HPDE6-E6E7 (cell line): ENCODE results near the gene ZNF652.
"Not testable (repeated sequence)": the region's sequence is repeated elsewhere in the genome, so short reads cannot be mapped to it uniquely, and the experiment has no call there.

ENCODE experiments used
- DNase-seq: peaks from one replicate; pipeline ENCODE4 v3.0.0; 2011; ENCODE audit warnings: missing footprints; ENCODE audit errors: extremely low spot score

ZNF652 gene

DNA sequence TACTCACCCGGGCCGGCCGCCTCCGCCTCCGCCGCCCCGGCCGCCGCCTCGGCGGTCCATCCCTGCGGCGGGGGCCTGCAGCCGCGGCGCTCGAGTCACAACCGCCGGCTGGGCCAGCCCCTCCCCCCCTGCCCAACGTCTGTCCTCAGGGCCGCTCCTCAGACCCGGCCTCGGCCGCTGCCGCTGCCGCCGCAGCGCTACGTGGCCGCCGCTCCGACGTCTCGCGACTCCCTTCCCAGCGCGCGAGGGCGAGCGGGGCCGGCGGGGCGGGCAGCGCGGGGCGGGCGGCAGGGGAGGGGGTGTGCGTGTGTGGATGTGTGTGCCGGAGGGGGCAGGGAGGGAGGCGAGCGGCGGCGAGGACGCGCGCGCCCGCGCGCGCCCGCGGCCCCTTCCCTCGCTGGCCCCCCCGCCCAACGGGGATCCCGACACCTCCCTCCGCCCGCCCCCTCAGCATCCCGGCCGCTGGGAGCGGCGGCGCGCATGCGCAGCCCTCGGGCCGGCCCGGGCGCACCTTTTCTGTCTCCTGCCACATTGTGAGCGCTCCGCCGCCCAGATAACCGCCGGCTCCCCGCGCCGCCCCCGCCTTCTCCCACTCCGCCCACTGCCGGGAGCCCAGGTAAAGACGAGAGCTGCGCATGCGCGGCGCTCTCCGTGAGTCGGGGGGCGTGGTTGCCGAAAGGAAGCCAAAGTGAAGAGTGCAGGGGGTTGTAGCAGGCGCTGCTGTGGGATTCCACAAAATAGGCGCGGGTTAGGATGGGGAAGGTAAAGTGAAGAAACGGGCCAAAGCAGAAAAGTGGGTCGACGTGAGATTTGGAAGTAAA lies at the start of gene ZNF652:
Gene ZNF652 (minus strand): TSS at position 349 of the 821 bp plus-strand sequence. CDS start 44,525 bp downstream, outside the sequence.
- peak; percentile 98 for DNase-seq

DNA sequence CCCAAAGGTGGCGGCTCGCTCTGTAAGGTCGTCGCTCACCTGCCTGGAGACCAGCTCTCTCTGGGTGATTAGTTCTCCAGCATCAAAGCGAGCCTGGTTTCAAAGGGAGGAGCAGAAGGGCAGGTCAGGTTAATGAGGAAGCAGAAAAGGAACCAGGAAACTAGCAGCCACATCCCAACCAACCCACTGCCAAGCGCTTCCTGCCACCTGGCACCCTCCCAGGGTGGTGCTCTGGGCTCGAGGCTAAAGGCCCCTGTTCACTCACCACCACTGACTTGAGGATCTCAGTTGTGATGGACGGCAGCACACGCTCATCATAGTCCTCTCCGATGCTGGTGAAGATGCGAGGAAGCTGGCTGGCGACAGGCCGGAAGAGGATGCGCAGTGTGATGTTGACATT lies 47.0 kb upstream of the ZNF652 start:
- no peak for DNase-seq

DNA sequence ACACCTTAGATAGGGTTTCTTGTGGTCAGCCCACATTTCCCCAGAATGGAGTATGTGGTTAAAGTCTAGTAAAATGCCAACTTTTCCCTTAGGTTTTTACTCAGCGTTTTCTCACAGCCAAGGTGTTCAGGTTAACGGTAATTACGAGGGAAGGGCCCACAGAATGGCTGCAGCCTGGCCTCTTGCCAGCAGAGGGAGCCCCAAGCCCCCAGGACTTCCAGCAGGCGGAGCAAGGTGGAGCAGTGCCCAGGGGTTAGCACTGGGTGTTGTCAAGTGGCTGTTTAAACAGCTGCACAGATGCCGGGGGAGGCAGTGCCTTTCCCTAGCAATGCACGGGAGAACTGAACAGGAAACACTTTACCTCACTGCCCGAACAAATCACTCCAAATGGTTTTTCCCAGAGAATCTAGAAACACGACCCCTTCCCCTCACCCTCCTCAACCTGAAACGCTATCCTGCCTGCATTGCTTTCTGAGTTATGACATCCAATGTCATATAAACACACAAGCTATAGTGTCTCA lies 46.0 kb upstream of the ZNF652 start:
- DNase-seq: peak; percentile 87

DNA sequence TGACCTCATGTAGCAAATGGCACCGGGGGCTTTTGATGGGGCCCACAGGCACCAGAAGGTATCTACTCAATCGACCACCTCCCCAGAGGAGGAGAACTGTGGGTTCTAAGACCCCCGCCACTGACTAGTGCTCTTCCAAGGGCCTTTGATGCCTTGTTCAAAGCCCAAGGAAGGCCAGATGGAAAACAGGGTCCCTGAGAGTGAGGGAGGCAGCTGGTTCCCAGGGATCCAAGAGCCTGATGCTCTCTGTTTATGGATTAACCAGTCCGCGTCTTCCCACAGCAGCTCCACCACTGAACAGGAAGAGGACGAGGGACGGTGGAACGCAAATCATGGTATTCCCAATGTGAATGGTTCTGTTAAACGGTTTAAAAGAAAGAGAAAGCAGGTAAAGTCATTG lies 45.0 kb upstream of the ZNF652 start:
- no peak for DNase-seq

DNA sequence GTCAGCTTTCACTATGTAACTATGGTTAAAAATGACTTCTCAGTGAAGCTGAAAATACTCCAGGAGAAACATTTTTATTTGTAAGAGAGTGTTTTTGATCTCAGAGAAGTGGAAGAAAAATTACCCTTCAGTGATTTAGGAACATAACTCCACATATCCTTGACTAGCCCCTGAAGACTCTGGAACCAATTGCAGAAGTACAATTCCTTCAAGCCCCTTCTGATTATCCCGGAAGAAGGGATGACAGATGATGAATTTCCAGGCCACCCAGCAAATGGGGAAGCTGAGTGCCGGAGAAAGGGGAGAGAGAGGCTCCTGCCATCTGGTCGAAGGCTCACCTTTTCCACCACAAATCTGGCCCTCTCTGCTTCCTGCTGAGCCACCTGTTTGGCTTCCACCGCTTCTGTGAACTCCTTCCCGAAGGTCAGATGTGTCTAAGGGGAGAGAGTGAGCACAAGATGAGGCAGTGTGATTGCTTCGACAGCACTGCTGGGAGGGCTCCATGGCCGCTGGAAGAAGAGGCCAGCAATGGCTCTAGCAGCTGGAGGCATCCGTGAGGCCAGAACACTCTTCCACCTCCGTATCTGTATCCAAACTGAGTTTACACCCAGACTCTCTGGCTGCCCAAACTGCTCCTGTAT lies 44.5 kb upstream of the ZNF652 start:
- DNase-seq: no peak

DNA sequence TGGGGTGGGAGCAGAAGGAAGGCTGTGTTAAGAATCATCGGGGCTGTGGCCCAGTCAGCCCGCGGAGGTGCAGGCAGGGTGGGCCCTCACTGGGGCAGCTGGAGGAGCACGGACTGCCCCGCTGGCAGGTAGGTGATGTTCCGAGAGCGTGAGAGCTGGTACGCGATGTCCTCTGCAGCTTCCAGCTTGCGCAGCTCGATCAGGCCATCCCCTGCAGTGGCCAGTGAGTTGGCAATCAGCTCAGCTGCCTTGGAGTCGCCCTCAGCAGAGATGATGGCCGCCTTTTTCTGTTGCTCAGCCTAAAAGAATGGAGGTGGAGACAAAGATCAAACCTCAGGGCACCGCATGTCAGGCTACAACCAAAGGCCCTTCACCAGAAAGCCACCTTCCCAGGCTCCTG lies 42.9 kb upstream of the ZNF652 start:
- no peak for DNase-seq

DNA sequence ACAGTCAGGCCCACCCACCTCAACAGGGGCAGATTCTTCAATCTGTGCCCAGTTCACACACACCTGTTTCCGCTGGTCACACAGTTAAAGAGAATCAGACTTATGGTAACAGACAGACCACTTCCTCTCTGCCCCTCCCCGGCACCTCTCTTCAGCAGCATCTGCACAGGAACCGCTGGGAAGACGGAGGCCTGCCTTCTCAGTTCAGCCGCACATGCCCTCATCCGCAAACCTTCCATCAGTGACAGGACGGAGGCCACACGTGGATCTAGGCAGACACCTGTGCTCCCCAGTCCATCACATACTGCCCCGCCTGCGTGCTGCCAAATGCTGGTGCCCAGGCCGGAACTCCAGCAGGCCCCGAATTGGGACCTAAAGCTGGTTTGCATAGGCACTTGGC lies 42.3 kb upstream of the ZNF652 start:
- no peak for DNase-seq

DNA sequence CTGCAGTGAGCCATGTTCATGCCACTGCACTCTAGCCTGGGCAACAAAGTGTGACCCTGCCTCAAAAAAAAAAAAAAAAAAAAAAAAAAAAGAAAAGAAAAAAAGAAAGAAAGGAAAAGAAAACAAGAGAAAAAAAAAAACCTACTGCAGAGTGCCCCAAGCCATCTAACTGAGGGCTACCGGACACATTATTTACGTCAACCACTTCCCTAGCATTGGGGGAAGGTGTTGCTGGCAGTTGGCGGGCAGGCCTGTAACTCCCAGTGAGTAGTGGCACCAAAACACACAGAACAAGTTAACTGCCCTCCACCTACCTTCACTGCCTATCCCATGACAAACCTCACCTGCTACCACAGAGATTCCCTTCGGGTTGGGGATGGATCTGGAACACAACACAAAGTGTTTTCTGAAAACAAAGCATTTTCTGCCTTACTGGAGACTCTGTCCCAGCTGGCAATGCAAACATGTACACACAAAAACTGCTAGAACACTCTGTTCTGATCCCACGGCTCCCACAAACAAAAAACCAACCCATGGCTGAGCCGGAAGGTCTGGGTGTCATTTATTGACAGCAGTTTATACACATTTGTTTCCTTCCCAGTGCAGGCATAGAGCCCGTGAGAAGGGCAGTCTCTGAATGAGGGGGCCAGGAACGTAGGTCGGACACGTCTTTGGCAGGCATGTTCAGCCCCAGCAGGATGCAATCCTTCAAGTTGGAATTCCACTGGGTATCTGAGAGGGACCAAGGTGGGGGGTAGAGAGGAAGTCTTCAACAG lies 41.7 kb upstream of the ZNF652 start:
- DNase-seq: no peak

DNA sequence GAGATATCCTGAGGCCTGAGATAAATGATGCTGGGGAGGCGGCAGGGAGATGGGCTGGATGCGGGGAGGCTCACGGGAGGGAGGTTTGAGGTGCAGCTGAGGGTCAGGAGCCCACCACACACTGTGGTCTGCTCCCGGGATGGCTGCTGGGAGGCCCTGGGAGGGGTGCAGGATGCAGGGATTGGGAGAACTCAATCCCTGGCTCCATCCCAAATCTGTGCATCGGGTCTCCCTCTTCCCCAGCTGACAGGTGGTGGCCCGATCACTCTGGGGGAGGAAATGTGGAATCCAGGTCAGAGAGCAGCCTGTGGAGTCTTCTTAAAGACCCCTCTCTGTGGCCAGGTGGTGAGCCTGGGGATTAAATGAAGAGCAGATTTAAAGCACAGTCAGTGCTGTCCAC lies 40.7 kb upstream of the ZNF652 start:
- no peak for DNase-seq

DNA sequence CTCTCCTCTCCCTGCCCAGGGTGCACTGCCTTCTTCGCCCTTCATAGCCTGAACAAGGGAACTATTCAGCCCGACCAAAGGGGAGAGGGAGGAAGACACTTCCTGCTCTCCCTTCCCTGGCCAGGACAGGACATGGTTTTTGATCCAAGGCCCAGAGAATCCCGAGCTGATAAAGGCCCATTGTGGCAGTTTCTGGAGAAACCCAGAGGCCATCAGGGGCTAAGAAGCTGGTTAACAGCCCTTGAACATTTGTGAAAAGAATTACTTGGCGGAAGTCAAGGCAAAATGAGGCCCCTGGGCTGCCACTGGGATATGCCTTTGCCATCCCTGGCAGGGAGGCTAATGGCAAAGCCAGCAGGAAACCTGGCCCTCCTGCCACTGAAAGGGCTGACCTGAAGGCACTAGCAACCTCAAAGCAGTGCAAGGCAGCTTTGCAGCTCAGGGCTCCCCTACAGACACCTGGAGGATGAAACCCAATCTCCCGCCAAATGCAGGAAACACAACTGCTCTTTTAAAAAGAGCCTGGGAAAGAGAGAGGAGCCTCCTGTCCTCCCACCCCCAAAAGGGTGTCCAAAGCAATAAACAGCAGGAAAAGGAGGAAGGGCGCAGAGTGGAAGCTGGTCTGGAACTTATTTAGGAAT lies 40.0 kb upstream of the ZNF652 start:
- no peak for DNase-seq

DNA sequence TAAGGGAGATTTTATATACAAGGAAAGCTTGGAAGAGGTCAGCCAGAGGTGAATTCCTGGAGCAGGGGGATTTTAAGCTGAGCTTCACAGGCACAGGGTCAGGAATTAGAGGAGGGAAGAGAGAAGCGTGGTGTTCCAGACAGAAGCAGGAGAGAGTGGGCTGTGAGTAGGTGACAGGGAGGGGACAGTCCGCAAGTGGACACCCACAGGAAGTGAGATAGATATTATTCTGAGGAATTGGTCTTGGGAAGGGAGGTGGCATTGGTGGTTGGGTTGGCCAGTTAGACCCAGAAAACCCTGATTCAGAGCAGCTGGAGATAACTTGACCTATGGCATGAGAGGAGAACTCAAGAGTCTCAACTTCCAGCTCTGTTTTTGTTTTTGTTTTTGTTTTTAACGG lies 37.9 kb upstream of the ZNF652 start:
- DNase-seq: no peak

DNA sequence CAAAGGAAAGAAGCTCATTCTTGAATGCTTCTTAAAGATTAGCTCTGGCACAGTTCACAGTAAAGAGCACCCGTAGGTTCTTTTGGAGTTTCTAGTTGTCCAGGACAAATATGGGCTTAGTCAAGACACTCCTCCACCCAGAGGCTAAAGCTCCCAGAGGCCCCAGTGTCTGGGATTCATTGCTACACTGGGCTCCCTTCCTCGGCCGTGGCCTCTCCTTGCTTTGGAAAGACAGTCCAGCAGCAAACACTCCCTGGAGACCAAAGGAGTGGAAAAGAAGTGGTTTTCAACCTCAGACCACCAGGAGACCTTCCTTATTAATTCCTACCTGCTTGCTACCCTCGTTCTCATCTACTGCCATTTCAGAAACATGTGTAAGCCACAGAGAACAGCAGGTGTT lies 35.5 kb upstream of the ZNF652 start:
- no peak for DNase-seq

DNA sequence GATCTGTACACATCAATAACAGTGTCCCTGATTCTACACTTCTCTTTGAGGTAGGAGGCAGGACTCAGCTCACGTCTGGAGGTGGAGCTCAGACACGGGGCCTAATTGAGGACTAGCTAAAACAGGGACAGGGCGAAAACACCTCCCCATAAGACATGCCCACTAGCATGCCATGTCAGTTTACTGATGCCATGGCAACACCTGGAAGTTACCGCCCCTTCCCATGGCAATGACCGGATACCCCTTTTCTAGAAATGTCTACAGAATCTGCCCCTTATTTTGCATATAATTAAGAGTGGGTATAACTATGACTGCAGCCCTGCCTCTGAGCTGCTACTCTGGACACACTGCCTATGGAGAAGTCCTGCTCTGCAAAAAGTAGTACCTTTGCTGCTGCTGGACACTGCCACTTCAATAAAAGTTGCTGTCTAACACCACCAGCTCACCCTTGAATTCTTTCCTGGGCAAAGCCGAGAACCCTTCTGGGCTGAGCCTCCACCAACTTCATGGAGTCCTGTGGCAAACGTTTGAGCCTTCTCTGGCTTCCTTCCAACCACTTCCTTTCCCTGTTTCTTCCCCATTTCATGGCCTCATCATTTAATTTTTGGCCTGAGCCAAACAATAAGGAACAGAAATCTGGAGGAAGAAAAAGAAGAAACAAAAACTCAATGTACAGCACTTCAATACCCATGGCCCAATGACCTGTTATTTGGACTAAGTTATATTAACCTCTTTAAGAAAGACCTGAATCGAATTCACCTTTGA lies 31.6 kb upstream of the ZNF652 start:
- DNase-seq: no peak

DNA sequence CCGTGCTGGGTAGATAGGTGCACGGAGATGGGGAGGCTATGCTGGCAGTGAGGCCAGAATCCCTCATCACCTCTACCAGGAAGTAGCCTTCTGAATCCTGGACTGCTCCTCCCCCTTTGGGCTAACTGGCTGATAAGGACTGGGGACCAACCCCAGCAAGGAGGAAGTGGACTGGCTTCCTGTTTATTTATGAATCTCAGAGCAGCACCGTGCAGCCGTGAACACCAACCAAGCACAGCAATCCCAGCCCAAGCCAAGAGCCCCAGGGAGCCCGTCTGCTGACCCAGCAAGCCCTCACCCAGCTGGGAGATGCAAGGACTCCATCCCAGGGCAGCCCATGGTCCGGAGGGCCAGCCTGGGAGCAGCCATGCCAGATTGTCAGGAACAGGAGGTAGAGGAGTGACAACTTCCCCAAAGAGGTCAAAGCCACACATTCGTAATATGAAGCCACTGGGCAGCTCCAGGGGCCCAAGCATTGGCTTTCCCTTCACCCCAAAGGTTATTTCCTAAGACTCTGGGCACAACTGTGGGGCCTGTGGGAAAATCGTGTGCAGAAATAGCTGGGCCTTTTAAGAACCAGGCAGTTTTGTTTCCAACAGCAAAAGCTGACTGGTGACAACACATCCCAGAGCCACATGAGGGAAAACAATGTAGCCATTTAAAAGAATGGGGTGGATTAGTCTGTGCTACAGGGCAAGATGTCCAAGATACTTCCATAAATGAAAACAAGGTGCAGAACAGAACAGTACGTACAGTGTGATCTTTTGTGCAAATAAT lies 28.7 kb upstream of the ZNF652 start:
- DNase-seq: no peak

DNA sequence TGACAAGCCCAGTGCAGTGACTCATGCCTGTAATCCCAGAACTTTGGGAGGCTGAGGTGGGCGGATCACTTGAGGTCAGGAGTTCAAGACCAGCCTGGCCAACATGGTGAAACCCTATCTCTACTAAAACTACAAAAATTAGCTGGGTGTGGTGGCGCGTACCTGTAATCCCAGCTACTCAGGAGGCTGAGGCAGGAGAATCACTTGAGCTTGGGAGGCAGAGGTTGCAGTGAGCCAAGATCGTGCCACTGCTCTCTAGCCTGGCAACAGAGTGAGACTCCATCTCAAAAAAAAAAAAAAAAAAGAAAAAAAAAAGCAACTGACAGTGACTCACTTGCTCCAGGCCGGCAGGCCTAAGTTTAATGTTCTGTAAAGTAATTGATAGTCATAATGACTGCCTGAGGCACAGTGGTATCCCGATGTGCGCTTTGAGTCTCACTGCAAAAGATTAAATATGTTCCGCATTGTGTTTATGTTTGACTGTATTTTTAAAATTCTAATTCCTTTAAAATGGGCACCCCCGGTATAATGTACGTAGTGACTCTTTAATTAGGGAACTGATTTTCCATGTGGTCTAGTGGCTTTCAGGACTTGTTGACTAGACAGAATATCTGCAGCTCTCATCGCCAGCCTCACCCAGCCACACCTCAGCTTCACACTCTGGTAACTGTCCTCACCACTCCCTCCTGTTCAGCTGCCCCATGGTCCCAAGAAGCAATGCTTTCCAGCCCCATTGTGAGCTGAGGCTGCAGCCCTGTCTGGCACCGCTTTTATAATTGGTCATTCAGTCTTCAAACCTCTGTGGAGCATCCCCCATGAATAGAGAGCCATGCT lies 27.7 kb upstream of the ZNF652 start:
- DNase-seq: not testable (repeated sequence)

DNA sequence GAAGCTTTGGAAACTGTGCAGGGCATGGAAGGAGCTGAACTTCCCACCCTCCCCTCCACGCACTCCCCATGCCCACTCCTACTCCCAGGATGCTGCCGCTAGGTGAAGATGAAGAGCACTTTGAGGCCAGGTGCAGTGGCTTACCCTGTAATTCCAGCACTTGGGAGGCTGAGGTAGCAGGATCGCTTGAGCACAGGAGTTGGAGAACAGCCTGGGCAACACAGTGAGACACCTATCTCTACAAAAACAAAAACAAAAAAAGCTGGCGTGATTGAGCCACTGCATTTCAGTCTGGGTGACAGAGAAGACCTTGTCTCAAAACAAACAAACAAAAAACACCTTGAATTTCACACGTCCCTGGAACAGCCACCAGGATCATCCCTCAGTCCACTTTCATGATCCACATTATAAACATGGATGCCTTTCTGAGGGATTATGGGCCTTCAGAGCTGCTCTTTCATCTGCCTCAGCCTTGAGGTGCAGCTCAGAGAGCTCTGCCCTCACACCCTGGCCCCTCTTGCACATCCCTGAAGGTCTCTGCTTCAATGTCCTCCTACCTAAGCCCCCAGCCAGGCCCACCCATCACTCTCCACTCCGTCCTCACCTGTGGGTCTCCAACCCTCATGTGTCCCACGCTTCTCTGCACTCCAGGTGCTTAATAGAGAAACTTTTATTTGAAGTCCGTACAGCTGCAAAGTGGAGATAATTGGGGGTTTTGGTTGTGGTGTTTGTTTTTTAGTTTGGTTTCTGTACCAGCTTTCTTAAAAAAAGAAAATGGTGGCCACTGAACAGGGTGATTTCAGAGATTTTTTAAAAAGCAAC lies 26.9 kb upstream of the ZNF652 start:
- DNase-seq: no peak

DNA sequence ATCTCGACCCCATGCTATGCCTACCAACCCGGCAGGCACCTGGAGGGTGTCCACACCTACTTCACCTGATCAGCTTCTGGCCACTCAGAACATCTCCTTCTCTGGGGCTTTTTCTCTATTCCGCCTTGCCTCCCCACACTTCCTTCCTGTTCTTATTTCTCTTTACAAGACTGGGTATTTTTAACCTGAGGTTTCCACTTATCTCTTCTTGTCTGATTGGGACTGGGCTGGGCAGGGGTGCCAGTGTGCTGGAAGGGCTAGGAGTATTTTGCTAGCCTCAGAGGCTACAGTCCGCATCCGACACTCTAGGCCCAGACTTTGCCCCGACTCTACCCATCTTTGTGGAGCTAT lies 26.2 kb upstream of the ZNF652 start:
- no peak for DNase-seq

DNA sequence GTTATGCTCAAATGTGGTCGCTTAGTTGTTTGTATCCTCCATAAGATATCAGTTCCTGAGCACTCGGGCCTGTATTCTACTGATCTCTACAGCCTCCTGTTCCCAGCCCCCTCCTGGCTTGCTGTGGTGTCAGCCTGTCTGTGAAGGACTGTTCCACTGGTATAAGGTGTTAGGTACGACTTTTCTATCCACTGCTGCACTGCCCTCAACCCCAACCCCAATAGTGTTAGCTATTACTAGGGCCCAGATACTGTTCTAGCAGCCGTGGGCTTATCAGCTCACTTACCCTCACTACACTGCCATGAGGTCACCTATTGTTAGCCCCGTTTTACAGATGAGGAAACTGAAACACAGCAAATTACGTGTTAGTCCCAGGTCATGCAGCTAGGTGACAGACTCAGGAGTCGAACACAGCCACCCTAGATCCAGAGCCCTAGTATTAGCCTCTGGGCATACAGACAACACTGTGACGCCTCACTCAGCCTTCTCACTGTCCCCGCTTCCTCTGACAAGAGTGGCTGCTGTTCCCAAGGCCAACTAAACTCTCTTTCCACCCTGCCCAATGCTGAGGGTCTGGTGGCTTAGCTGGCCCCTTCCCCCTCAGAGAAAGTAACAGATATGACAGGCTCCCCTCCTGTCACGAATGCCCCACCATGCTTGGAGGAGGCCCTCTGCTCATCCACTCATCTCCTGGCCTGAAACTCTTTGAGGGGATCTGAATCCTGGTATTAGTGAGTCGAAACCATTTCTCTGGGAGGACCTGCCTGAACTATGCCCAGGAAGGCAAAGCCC lies 25.6 kb upstream of the ZNF652 start:
- DNase-seq: no peak
